ENCODE data around the gene SMCO1. TPM values are rescaled to one million over a fixed set of nuclear protein-coding genes. Genes with fewer than 3 reads are reported as not detected.

The SMCO1 gene
- total RNA-seq, 3 donors from 2014 or later = not detected

DNA sequence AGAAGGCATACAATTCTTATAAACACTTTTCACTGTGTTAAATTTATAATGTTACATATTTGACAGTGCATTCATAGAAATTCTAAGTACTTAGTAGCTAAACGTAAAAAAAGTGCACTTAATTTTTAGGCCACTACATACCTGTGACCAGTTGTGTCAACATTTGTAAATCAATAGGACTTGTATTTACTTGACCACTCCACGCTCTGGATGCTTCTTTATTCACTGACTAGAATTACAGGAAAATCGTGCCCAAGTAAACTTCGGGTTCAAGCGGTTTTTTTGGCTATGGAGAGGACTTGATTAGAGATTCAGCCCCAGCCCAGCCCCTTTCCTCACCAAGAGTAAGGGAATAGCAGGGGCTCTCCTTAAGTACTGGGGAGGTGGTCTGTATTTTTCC is 31.4 kb upstream of the SMCO1 start:
- no peak for ATAC-seq
- TF ChIP-seq, protein P1, sequence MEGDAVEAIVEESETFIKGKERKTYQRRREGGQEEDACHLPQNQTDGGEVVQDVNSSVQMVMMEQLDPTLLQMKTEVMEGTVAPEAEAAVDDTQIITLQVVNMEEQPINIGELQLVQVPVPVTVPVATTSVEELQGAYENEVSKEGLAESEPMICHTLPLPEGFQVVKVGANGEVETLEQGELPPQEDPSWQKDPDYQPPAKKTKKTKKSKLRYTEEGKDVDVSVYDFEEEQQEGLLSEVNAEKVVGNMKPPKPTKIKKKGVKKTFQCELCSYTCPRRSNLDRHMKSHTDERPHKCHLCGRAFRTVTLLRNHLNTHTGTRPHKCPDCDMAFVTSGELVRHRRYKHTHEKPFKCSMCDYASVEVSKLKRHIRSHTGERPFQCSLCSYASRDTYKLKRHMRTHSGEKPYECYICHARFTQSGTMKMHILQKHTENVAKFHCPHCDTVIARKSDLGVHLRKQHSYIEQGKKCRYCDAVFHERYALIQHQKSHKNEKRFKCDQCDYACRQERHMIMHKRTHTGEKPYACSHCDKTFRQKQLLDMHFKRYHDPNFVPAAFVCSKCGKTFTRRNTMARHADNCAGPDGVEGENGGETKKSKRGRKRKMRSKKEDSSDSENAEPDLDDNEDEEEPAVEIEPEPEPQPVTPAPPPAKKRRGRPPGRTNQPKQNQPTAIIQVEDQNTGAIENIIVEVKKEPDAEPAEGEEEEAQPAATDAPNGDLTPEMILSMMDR (IDR thresholded peaks at IDR 0.05) = no peak
- intact Hi-C loops (cut with DNase I, micrococcal nuclease) = no loop called here
- Histone ChIP-seq H3K36me3 (ENCODE audit: low read depth) (no peaks in the 10 kb centered on the region), H3K4me3 (no peak overlapping the region), H3K9me3 (peaks cover 16% of the 10 kb centered on the region), H3K4me1 (ENCODE audit: low read depth) (no peaks in the 10 kb centered on the region)
- no peak for DNase-seq

DNA sequence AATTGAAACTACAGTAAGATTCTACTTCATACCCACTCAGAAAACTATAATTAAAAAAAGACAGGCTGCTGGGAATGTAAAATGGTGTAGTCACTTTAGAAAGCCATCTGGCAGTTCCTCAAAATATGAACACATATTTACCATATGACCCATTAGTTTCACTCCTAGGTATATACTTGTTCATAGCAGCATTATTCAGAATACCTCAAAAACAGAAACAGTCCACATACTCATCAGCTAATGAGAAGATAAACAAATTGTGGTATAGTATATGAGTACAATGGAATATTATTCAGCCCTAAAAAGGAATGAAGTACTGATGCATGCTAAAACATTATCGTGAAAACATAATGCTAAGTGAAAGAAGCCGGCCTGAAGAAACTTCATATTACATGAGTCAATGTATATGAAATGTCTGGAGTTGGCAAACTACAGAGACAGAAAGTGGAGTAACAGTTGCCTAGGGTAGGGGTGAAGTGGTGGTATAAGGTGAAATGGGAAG is 29.4 kb upstream of the SMCO1 start:
- intact Hi-C loops (cut with DNase I, micrococcal nuclease) = no loop called here
- ATAC-seq (no peak), DNase-seq (no peak)
- no peak overlapping the region for H3K4me3 ChIP-seq
- no peaks in the 10 kb centered on the region for H3K4me1 ChIP-seq (ENCODE audit: low read depth)
- no peaks in the 10 kb centered on the region for H3K36me3 ChIP-seq (ENCODE audit: low read depth)
- peaks cover 9% of the 10 kb centered on the region for H3K9me3 ChIP-seq
- TF ChIP-seq, protein P1 (IDR thresholded peaks at IDR 0.05) = no peak

DNA sequence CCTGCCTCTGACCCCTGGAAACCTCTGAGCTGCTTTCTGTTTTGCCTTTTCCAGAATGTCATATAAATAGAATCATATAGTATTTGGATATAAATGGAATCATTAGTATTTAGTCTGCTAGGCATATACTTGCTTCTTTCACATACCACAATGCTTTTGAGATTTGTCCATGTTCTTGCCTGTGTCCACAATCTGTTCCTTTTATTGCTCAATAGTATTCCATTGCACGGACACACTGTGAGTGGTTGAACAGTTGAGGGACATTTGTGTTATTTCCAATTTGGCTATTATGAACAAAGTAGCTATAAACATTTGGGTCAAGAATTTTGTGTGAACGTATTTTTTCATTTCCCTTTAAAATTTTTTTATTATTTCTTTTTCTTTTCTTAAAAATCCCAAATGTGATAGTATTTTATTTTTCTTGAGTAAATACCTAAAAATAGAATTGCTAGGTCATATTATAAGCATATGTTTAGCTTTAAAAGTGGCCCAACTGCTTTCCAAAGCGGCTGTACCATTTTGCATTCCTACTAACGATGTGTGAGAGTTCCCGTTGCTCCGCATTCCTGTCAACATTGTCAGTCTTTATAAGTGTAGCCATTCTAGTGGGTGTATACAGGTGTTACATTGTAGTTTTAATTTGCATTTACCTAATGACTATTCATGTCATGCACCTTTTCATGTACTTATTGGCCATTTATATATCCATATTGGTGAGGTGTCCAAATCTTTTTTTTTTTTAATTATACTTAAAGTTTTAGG is 26.7 kb upstream of the SMCO1 start:
- ATAC-seq (no peak), DNase-seq (no peak)
- H3K4me1 ChIP-seq (ENCODE audit: low read depth) = no peaks in the 10 kb centered on the region
- intact Hi-C loops (cut with DNase I, micrococcal nuclease) = no loop called here
- H3K4me3 ChIP-seq = no peak overlapping the region
- TF ChIP-seq, protein P1 (IDR thresholded peaks at IDR 0.05) = no peak
- H3K36me3 ChIP-seq (ENCODE audit: low read depth) = no peaks in the 10 kb centered on the region
- H3K9me3 ChIP-seq = no peaks in the 10 kb centered on the region

DNA sequence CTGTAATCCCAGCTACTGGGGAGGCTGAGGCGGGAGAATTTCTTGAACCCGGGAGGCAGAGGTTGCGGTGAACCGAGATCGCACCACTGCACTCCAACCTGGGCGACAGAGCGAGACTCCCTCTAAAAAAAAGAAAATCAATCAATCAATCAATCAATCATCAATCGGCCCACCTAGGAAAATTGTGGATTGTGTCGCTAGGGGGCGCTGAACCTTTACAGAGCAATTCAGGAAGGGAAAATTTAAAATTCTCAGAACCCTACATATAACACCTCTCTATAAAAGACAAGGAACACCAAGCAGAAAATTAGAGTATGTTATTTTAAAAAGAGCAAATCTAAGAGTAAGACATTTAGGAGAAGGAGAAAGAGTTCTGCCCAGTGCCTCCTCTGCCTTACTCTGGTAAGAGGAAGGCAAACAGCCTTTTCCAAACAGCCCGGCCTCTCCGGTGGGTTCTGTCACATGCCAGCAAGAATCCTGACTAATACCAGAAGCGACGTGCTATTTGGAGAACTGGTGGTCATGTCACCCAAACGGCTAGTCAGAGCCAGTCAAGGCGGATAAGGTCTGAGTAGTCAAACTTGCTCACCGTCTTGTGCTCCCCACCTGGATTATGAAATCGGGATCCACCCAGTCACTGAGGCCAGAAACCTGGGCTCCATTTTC is 22.3 kb upstream of the SMCO1 start:
- peak in 2 of 3 donors; percentile 37 to 78 for DNase-seq
- H3K36me3 ChIP-seq (ENCODE audit: low read depth) = no peaks in the 10 kb centered on the region
- no peak overlapping the region for H3K4me3 ChIP-seq
- no peak for ATAC-seq
- H3K4me1 ChIP-seq (ENCODE audit: low read depth) = no peaks in the 10 kb centered on the region
- intact Hi-C loops (cut with DNase I, micrococcal nuclease) = no loop called here
- TF ChIP-seq, protein P1 (IDR thresholded peaks at IDR 0.05) = peak; percentile 38
- H3K9me3 ChIP-seq = no peaks in the 10 kb centered on the region

DNA sequence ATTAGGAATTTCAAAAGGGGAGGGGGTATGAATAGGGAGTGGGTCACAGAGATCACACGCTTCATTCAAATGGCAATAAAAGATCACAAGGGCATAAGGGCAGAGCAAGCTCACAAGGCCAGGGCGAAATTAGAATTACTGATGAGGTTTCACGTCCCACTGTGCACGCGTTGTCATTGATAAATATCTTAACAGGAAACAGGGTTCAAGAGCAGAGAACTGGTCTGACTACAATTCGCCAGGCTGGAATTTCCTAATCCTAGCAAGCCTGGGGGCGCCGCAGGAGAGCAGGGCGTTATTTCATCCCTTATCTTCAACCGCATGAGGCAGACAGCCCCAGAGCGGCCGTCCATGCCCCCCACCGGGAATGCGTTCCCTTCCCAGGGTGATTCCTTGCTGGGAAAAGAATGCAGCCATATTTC is 18.1 kb upstream of the SMCO1 start:
- Histone ChIP-seq H3K36me3 (ENCODE audit: low read depth) (no peaks in the 10 kb centered on the region), H3K9me3 (no peaks in the 10 kb centered on the region), H3K4me3 (no peak overlapping the region), H3K4me1 (ENCODE audit: low read depth) (no peaks in the 10 kb centered on the region)
- intact Hi-C loops (cut with DNase I, micrococcal nuclease) = no loop called here
- TF ChIP-seq, protein P1 (IDR thresholded peaks at IDR 0.05) = no peak
- no peak for DNase-seq
- ATAC-seq = no peak

Data from mucosa of descending colon (tissue), 3 donors.